Lower leg skin (tissue), 3 donors: ENCODE data around the gene NSMCE4A.

Source experiments
- CTCF ChIP-seq, 3 donors: fragments of 450-650 bp; IDR thresholded peaks; one replicate each; pipeline ENCODE4 v1.5.1; 2016; ENCODE audit warnings: antibody characterized with exemption in 3 of 3, mild to moderate bottlenecking in 3 of 3, moderate library complexity in 2 of 3
- POLR2A ChIP-seq, 2 donors: fragments of 450-650 bp; IDR thresholded peaks; one replicate each; pipeline ENCODE4 v1.6.1; 2016 to 2017; ENCODE audit warnings: antibody characterized with exemption in 2 of 2, mild to moderate bottlenecking in 1 of 2, moderate library complexity in 1 of 2

- TF ChIP-seq CTCF (IDR thresholded peaks at IDR 0.05) (no peak), POLR2A (IDR thresholded peaks at IDR 0.05) (no peak)
Observed at GRCh38 chr10:121974019-121974534, 940 bp downstream of the NSMCE4A start.
